ENCODE measurements around the gene HOXD3. TPM values are rescaled to one million over a fixed set of nuclear protein-coding genes. Genes with fewer than 3 reads are reported as not detected.

HOXD3 gene
- polyA plus RNA-seq, 1 experiment, result not detected

GRCh38 chr2:176122052-176122682 lies 34.9 kb upstream of the HOXD3 start:
- Histone ChIP-seq H3K27me3 (ENCODE audit: control insufficient read depth, insufficient read depth, low read length) (peaks cover 92% of the 10 kb centered on the region), H3K4me3 (ENCODE audit: low read depth, low read length) (no peak overlapping the region)
- POLR2A ChIA-PET, result no interaction called here

GRCh38 chr2:176122683-176123410 lies 34.3 kb upstream of the HOXD3 start, which contains the start of gene HOXD9:
Gene HOXD9, plus strand, starts transcription at chr2:176122719. Its CDS starts 50 bp downstream, at chr2:176122769.
- H3K4me3 ChIP-seq (ENCODE audit: low read depth, low read length), result no peak within 1 kb of the TSS
- no peak within 1 kb of the TSS for H3K27ac ChIP-seq (ENCODE audit: low read depth, low read length)
- H3K9me3 ChIP-seq (ENCODE audit: control insufficient read depth, insufficient read depth, low read length), result peaks cover 6% of the 10 kb centered on the region
- TF ChIP-seq CTCF (IDR thresholded peaks at IDR 0.05; ENCODE audit: low read depth, low read length), result no peak
- no peak for DNase-seq (ENCODE audit: low read depth, low spot score)
- ChIA-PET POLR2A (no interaction called here), CTCF (interaction anchor here (1.3 to 6.3 kb wide), 4 partner anchors 332 to 530 kb away, joined by 3 to 184 read pairs (median 12); no protein-coding TSS in a partner anchor)
- H3K27me3 ChIP-seq (ENCODE audit: control insufficient read depth, insufficient read depth, low read length), result peaks cover 91% of the 10 kb centered on the region

More at GRCh38 chr2:176122052-176122682, 34.9 kb upstream of the HOXD3 start:
- CTCF ChIA-PET, result interaction anchor here (1.3 to 3.1 kb wide), 2 partner anchors 529 to 692 kb away, joined by 3 to 17 read pairs; no protein-coding TSS in a partner anchor
- DNase-seq (ENCODE audit: low read depth, low spot score), result no peak
- no peak for TF ChIP-seq CTCF (IDR thresholded peaks at IDR 0.05; ENCODE audit: low read depth, low read length)
- peaks cover 11% of the 10 kb centered on the region for H3K9me3 ChIP-seq (ENCODE audit: control insufficient read depth, insufficient read depth, low read length)
- no peak overlapping the region for H3K27ac ChIP-seq (ENCODE audit: low read depth, low read length)

GRCh38 chr2:176123411-176124109 lies 33.5 kb upstream of the HOXD3 start:
- DNase-seq (ENCODE audit: low read depth, low spot score), result no peak
- no peak for TF ChIP-seq CTCF (IDR thresholded peaks at IDR 0.05; ENCODE audit: low read depth, low read length)
- Histone ChIP-seq H3K9me3 (ENCODE audit: control insufficient read depth, insufficient read depth, low read length) (peaks cover 6% of the 10 kb centered on the region), H3K27me3 (ENCODE audit: control insufficient read depth, insufficient read depth, low read length) (peaks cover 91% of the 10 kb centered on the region), H3K27ac (ENCODE audit: low read depth, low read length) (no peak overlapping the region), H3K4me3 (ENCODE audit: low read depth, low read length) (no peak overlapping the region)
- ChIA-PET CTCF (interaction anchor here (1.3 to 6.3 kb wide), 3 partner anchors 332 to 529 kb away, joined by 3 to 184 read pairs (median 6); no protein-coding TSS in a partner anchor), POLR2A (no interaction called here)

- POLR2A ChIA-PET, result no interaction called here
- H3K27ac ChIP-seq (ENCODE audit: low read depth, low read length), result no peak overlapping the region
- TF ChIP-seq CTCF (IDR thresholded peaks at IDR 0.05; ENCODE audit: low read depth, low read length), result no peak
- H3K4me3 ChIP-seq (ENCODE audit: low read depth, low read length), result no peak overlapping the region
- no peak for DNase-seq (ENCODE audit: low read depth, low spot score)
- H3K27me3 ChIP-seq (ENCODE audit: control insufficient read depth, insufficient read depth, low read length), result peaks cover 92% of the 10 kb centered on the region
- CTCF ChIA-PET, result interaction anchor here (1.3 to 6.3 kb wide), 3 partner anchors 331 to 528 kb away, joined by 3 to 184 read pairs (median 6); no protein-coding TSS in a partner anchor
- H3K9me3 ChIP-seq (ENCODE audit: control insufficient read depth, insufficient read depth, low read length), result peaks cover 8% of the 10 kb centered on the region
Observed at GRCh38 chr2:176124110-176124946, 32.8 kb upstream of the HOXD3 start.
